ENCODE data around the gene ACBD6. TPM values are rescaled to one million over a fixed set of nuclear protein-coding genes. Genes with fewer than 3 reads are reported as not detected.
"Not testable (repeated sequence)": the region's sequence is repeated elsewhere in the genome, so short reads cannot be mapped to it uniquely, and the experiment has no call there.

Gene ACBD6
- total RNA-seq, 1 donor from 2014 or later: 57.5 TPM

DNA sequence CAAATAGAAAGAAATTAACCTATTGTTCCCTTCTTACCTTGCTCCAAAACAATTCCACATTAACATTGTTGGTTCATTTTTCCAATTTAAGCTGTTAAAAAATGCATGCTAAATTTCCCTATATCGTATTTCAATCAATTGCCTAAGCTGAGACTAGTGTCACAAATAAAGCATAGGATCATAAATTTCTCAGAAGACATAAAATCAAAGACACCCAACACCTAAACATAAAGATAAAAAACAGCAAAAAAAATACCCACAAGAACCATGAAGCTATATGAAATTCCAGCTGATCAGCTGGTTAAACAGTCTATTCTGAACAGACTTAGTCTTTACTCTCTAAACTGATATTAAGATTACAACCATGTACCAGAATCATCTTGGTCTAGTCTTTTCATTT lies 32.3 kb downstream of the ACBD6 start:
- TF ChIP-seq, protein P1, sequence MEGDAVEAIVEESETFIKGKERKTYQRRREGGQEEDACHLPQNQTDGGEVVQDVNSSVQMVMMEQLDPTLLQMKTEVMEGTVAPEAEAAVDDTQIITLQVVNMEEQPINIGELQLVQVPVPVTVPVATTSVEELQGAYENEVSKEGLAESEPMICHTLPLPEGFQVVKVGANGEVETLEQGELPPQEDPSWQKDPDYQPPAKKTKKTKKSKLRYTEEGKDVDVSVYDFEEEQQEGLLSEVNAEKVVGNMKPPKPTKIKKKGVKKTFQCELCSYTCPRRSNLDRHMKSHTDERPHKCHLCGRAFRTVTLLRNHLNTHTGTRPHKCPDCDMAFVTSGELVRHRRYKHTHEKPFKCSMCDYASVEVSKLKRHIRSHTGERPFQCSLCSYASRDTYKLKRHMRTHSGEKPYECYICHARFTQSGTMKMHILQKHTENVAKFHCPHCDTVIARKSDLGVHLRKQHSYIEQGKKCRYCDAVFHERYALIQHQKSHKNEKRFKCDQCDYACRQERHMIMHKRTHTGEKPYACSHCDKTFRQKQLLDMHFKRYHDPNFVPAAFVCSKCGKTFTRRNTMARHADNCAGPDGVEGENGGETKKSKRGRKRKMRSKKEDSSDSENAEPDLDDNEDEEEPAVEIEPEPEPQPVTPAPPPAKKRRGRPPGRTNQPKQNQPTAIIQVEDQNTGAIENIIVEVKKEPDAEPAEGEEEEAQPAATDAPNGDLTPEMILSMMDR (IDR thresholded peaks at IDR 0.05): no peak
- H3K27me3 Mint-ChIP-seq (ENCODE audit: unreplicated experiment): no peaks in the 10 kb centered on the region
- H3K27ac Mint-ChIP-seq (ENCODE audit: unreplicated experiment): no peak overlapping the region
- H3K4me3 Mint-ChIP-seq (ENCODE audit: unreplicated experiment): no peak overlapping the region
- peaks cover 15% of the 10 kb centered on the region for H3K36me3 Mint-ChIP-seq (ENCODE audit: unreplicated experiment)
- no peak for DNase-seq (ENCODE audit: extremely low spot score, unreplicated experiment)
- peaks cover 3% of the 10 kb centered on the region for H3K9me3 Mint-ChIP-seq (ENCODE audit: unreplicated experiment)
- peaks cover 8% of the 10 kb centered on the region for H3K4me1 Mint-ChIP-seq (ENCODE audit: unreplicated experiment)

DNA sequence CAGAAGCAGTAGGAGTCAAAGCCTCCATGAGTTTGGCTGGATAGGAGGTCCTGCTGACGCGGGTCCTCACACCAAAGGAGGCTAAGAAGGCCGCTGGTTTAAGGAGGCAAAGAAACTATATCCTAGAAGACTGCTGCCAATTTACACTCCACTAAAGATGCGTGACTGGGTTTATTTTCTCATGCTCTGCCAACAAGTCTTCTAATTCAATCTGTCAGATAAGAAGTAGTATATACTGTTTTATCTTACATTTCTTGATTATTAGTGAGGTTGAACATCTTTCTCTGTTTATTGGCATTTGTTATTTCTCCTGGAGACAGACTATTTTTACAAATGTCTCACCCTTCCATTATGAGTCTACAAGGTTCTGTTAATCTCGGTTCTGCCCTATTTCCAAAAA lies 34.1 kb downstream of the ACBD6 start:
- Mint-ChIP-seq H3K9me3 (ENCODE audit: unreplicated experiment) (peaks cover 18% of the 10 kb centered on the region), H3K36me3 (ENCODE audit: unreplicated experiment) (peaks cover 24% of the 10 kb centered on the region), H3K4me3 (ENCODE audit: unreplicated experiment) (no peak overlapping the region), H3K27me3 (ENCODE audit: unreplicated experiment) (no peaks in the 10 kb centered on the region), H3K27ac (ENCODE audit: unreplicated experiment) (no peak overlapping the region), H3K4me1 (ENCODE audit: unreplicated experiment) (peaks cover 8% of the 10 kb centered on the region)
- DNase-seq (ENCODE audit: extremely low spot score, unreplicated experiment): no peak
- TF ChIP-seq, protein P1 (IDR thresholded peaks at IDR 0.05): no peak

DNA sequence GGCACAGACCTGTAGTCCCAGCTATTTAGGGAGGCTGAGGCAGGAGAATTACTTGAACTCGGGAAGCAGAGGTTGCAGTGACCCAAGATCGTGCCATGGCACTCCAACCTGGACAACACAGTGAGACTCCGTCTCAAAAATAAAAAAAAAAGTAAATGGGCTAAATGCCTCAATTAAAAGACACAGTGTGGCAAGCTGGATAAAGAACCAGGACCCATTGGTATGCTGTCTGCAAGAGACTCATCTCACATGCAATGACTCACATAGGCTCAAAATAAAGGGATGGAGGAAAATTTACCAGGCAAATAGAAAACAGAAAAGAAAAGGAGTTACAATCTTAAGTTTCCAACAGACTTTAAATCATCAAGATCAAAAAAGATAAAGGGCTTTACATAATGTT lies 40.3 kb downstream of the ACBD6 start:
- TF ChIP-seq, protein P1 (IDR thresholded peaks at IDR 0.05): no peak
- peaks cover 45% of the 10 kb centered on the region for H3K9me3 Mint-ChIP-seq (ENCODE audit: unreplicated experiment)
- no peak for DNase-seq (ENCODE audit: extremely low spot score, unreplicated experiment)
- peaks cover 41% of the 10 kb centered on the region for H3K36me3 Mint-ChIP-seq (ENCODE audit: unreplicated experiment)
- no peak overlapping the region for H3K27ac Mint-ChIP-seq (ENCODE audit: unreplicated experiment)
- H3K4me1 Mint-ChIP-seq (ENCODE audit: unreplicated experiment): peaks cover 6% of the 10 kb centered on the region
- no peak overlapping the region for H3K4me3 Mint-ChIP-seq (ENCODE audit: unreplicated experiment)
- H3K27me3 Mint-ChIP-seq (ENCODE audit: unreplicated experiment): no peaks in the 10 kb centered on the region

DNA sequence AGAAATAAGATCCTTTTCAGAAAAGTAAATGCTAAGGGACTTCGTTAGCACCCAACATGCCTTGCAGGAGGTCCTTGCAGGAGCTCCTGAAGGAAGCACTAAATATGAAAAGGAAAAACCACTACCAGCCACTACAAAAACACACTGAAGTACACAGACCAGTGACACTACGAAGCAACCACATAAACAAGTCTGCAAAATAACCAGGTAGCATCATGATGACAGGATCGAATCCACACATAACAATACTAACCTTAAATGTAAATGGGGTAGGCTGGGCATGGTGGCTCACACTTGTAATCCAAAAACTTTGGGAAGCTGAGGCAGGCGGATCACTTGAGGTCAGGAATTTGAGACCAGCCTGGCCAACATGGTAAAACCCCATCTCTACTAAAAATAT lies 40.7 kb downstream of the ACBD6 start:
- peaks cover 45% of the 10 kb centered on the region for H3K9me3 Mint-ChIP-seq (ENCODE audit: unreplicated experiment)
- H3K4me1 Mint-ChIP-seq (ENCODE audit: unreplicated experiment); H3K4me3 Mint-ChIP-seq (ENCODE audit: unreplicated experiment); H3K27me3 Mint-ChIP-seq (ENCODE audit: unreplicated experiment); H3K27ac Mint-ChIP-seq (ENCODE audit: unreplicated experiment); DNase-seq (ENCODE audit: extremely low spot score, unreplicated experiment): not testable (repeated sequence)
- peaks cover 43% of the 10 kb centered on the region for H3K36me3 Mint-ChIP-seq (ENCODE audit: unreplicated experiment)

DNA sequence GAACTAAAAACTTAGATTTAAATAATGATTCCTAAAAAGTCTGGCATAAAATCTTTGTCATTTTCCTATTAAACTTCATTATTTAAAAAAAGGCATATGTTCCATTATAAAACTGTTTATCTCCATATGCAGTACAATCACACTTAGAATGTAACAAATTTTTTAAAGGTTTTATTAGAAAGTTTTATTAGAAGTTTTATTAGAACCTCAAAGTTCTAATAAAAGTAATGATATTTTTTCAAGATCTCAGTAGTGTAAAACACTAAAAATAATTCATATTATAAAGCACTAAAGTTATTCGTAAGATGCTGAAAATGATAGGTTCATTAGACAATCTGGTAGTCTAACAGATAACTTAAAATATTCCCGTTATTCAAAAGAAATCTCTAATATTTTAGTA lies 43.6 kb downstream of the ACBD6 start:
- no peak overlapping the region for H3K27ac Mint-ChIP-seq (ENCODE audit: unreplicated experiment)
- H3K36me3 Mint-ChIP-seq (ENCODE audit: unreplicated experiment): peaks cover 45% of the 10 kb centered on the region
- no peak overlapping the region for H3K4me3 Mint-ChIP-seq (ENCODE audit: unreplicated experiment)
- no peaks in the 10 kb centered on the region for H3K27me3 Mint-ChIP-seq (ENCODE audit: unreplicated experiment)
- TF ChIP-seq, protein P1 (IDR thresholded peaks at IDR 0.05): no peak
- no peak for DNase-seq (ENCODE audit: extremely low spot score, unreplicated experiment)
- H3K4me1 Mint-ChIP-seq (ENCODE audit: unreplicated experiment): peaks cover 6% of the 10 kb centered on the region
- H3K9me3 Mint-ChIP-seq (ENCODE audit: unreplicated experiment): peaks cover 41% of the 10 kb centered on the region

DNA sequence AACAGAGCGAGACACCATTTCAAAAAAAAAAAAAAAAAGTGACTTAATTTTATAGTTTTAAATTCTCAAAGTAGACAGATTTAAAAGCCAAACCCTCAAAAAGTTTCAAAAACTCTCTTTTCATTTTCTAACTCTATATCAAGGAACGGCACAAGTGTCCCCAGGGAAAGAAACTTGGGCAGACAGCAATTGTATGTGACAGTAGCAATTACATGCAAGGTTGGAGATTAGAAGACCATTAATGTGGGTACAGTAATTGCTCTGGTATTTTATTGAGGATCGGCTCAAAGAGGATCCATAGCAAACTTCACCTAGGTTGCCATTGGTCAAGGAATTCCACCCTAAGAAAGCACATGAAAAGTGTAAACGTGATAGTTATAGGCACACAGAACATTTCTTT lies 46.2 kb downstream of the ACBD6 start:
- Mint-ChIP-seq H3K9me3 (ENCODE audit: unreplicated experiment) (peaks cover 31% of the 10 kb centered on the region), H3K36me3 (ENCODE audit: unreplicated experiment) (peaks cover 43% of the 10 kb centered on the region), H3K4me1 (ENCODE audit: unreplicated experiment) (peaks cover 6% of the 10 kb centered on the region), H3K27ac (ENCODE audit: unreplicated experiment) (no peak overlapping the region), H3K4me3 (ENCODE audit: unreplicated experiment) (no peak overlapping the region), H3K27me3 (ENCODE audit: unreplicated experiment) (no peaks in the 10 kb centered on the region)
- TF ChIP-seq, protein P1 (IDR thresholded peaks at IDR 0.05): no peak
- no peak for DNase-seq (ENCODE audit: extremely low spot score, unreplicated experiment)

Measured in osteocyte (in vitro differentiated cells).